Heart right ventricle (tissue), 16 donors: Measurements from ENCODE around the gene C1QTNF9B. TPM values are rescaled to one million over a fixed set of nuclear protein-coding genes. Genes with fewer than 3 reads are reported as not detected.

Experiments used
- ATAC-seq, 8 donors: fragments of 200-7000 bp; cut with Tn5 transposase; one replicate each; pipeline ENCODE4 v1.9.1; 2020; ENCODE audit warnings: mild to moderate bottlenecking in 8 of 8, moderate library complexity in 8 of 8, moderate number of reproducible peaks in 1 of 8
- DNase-seq, 2 donors: peaks; one replicate each; pipeline ENCODE4 v3.0.0-alpha.2; 2020
- H3K27ac ChIP-seq, 10 donors: fragments of 200-600 bp; sonication (generic) in 2 of 10; one replicate each; pipeline versions ENCODE4 v1.5.0 to v1.8.0; 2020 to 2022; ENCODE audit warnings: mild to moderate bottlenecking in 3 of 10
- H3K27me3 ChIP-seq, 7 donors: fragments of 200-600 bp; one replicate each; pipeline ENCODE4 v1.8.0; 2021 to 2022; ENCODE audit warnings: mild to moderate bottlenecking in 2 of 7
- H3K36me3 ChIP-seq, 9 donors: fragments of 200-600 bp; sonication (generic) in 1 of 9; one replicate each; pipeline versions ENCODE4 v1.5.0 to v1.8.0; 2020 to 2022; ENCODE audit warnings: mild to moderate bottlenecking in 2 of 9
- H3K4me1 ChIP-seq, 9 donors: fragments of 200-600 bp; sonication (generic) in 1 of 9; one replicate each; pipeline versions ENCODE4 v1.5.0 to v1.8.0; 2020 to 2022; ENCODE audit warnings: mild to moderate bottlenecking in 4 of 9
- H3K4me3 ChIP-seq, 10 donors: fragments of 200-600 bp; sonication (generic) in 2 of 10; one replicate each; pipeline versions ENCODE4 v1.5.0 to v1.8.0; 2020 to 2022; ENCODE audit warnings: mild to moderate bottlenecking in 7 of 10, moderate library complexity in 2 of 10
- H3K9me3 ChIP-seq, 11 donors: fragments of 200-600 bp in 10 of 11; sonication (generic) in 2 of 11; one replicate each; pipeline versions ENCODE4 v1.5.0 to v1.8.0; 2013 to 2022; ENCODE audit warnings: mild to moderate bottlenecking in 2 of 11, control low read depth in 1 of 11, moderate library complexity in 1 of 11
- CTCF ChIP-seq, 9 donors: fragments of 200-600 bp; sonication (generic) in 2 of 9; IDR thresholded peaks; one replicate each; pipeline versions ENCODE4 v1.5.0 to v1.8.0; 2021 to 2022; ENCODE audit warnings: antibody characterized with exemption in 9 of 9, mild to moderate bottlenecking in 5 of 9, moderate library complexity in 1 of 9
- WGBS, 2 donors: extraction: QIAGEN DNeasy Blood & Tissue Kit; methylation state at CpG; one replicate each; pipeline ENCODE4 v1.1.7; 2013; ENCODE audit warnings: inconsistent platforms in 1 of 2; 5-methylcytosine and 5-hydroxymethylcytosine counted together
- intact Hi-C, 10 donors: fragments of 100-400 bp; cut with DNase I; formaldehyde crosslinking; loops; one replicate each; pipeline versions ENCODE4 v1.11.1 to v1.14.2; 2022
- polyA plus RNA-seq, 2 donors: library from polyadenylated mRNA; stranded (reverse); fragments of 200-250 nt; gene quantifications; one replicate each; pipeline ENCODE4 v1.2.3, GENCODE V29; 2013
- total RNA-seq, 10 donors: library from RNA; stranded (reverse); fragmentation: NEBNext Ultra II Directional in 3 of 10; extraction: Animal tissue kit (Norgen Biotek cat#: 25700) in 3 of 10; gene quantifications; one replicate each; pipeline versions ENCODE4 v1.2.1 to v1.2.4, GENCODE V29; 2021 to 2023
- donor health status: Arrhythmogenic right ventricular cardiomyopathy.
- donor health status: ischemic (EF 13 %, LVEDD 7.1; RV severe dilation, severe dysfunction).
- donor health status: healthy with polysubstance abuse.
- donor health status: DM: no; HTN: yes; CAD: no.
- donor health status: DM: no; HTN: no; CAD: no.
- donor health status: ischemic (EF 25% LVEDD 6.9; RV normal size, moderate dysfunction).
- donor health status: ischemic (EF 25% LVEDD 5.7; RV mildly dilated, moderate dysfunction).
- donor health status: healthy.
- donor health status: DM: yes; HTN: yes; CAD: no.
- donor health status: Ischemic cardiomyopathy.
- donor health status: ischemic (EF 35%, LVEDD 5.7; RV mildly dilated, moderate dysfunction).
- donor health status: nonischemic (EF 11% LVEDD 7.7; RV severe dilation, severe dysfunction).
- donor health status: DM: yes; HTN: yes; CAD: no.
- donor health status: PGD.
- donor health status: ischemic (EF 29% LVEDD 5.4; RV normal size, mild dysfunction).
- donor health status: nonischemic (EF 23%, LVEDD 6.1; RV moderate dilation, normal function).

C1QTNF9B gene
- total and polyA plus RNA-seq, 12 donors = 0.44 to 3.1 (median 1.4) TPM; not detected in 2

GRCh38 chr13:23921451-23921888 lies 24.2 kb upstream of the C1QTNF9B start:
- H3K4me1 ChIP-seq = no peaks in the 10 kb centered on the region
- no peaks in the 10 kb centered on the region for H3K9me3 ChIP-seq
- TF ChIP-seq CTCF (IDR thresholded peaks at IDR 0.05) = peak; percentile 62 to 78 (median 76)
- peak in 7 of 8 donors; percentile 19 to 61 (median 45) for ATAC-seq
- intact Hi-C loops = loop anchor here in 7 of 10 donors (1.0 to 10.0 kb wide), 9 partner anchors 39 to 301 kb away; no protein-coding TSS in a partner anchor
- WGBS, 2 donors = 6 to 10% methylated on average over 2 of the region's 2 CpGs
- no peaks in the 10 kb centered on the region for H3K36me3 ChIP-seq
- H3K27ac ChIP-seq = no peak overlapping the region
- peaks cover 0 to 13% (median 6%) of the 10 kb centered on the region in 7 donors for H3K27me3 ChIP-seq
- H3K4me3 ChIP-seq = no peak overlapping the region
- peak in 1 of 2 donors; percentile 17 for DNase-seq

GRCh38 chr13:23919006-23919405 lies 21.7 kb upstream of the C1QTNF9B start:
- Histone ChIP-seq H3K4me3 (no peak overlapping the region), H3K36me3 (no peaks in the 10 kb centered on the region), H3K9me3 (no peaks in the 10 kb centered on the region), H3K27me3 (peaks cover 0 to 35% (median 16%) of the 10 kb centered on the region in 7 donors), H3K27ac (no peak overlapping the region), H3K4me1 (no peaks in the 10 kb centered on the region)
- intact Hi-C loops = loop anchor here in 2 of 10 donors (5.0 to 10.0 kb wide), 2 partner anchors 303 to 306 kb away; no protein-coding TSS in a partner anchor
- no peak for TF ChIP-seq CTCF (IDR thresholded peaks at IDR 0.05)
- 98 to 100% methylated on average over 1 of the region's 1 CpG for WGBS, 2 donors
- DNase-seq = no peak
- no peak for ATAC-seq

GRCh38 chr13:23918208-23918607 lies 20.9 kb upstream of the C1QTNF9B start:
- Histone ChIP-seq H3K4me3 (no peak overlapping the region), H3K4me1 (no peaks in the 10 kb centered on the region), H3K27ac (no peak overlapping the region), H3K9me3 (no peaks in the 10 kb centered on the region), H3K36me3 (no peaks in the 10 kb centered on the region), H3K27me3 (peaks cover 0 to 35% (median 16%) of the 10 kb centered on the region in 7 donors)
- no peak for TF ChIP-seq CTCF (IDR thresholded peaks at IDR 0.05)
- DNase-seq (no peak), ATAC-seq (no peak)
- WGBS, 2 donors = 78 to 84% methylated on average over 2 of the region's 2 CpGs
- intact Hi-C loops = loop anchor here in 2 of 10 donors (5.0 to 10.0 kb wide), 2 partner anchors 304 to 307 kb away; no protein-coding TSS in a partner anchor

GRCh38 chr13:23915308-23915707 lies 18.0 kb upstream of the C1QTNF9B start:
- H3K36me3 ChIP-seq = no peaks in the 10 kb centered on the region
- no peaks in the 10 kb centered on the region for H3K9me3 ChIP-seq
- intact Hi-C loops = loop anchor here in 2 of 10 donors (5.0 to 10.0 kb wide), 2 partner anchors 307 to 309 kb away; no protein-coding TSS in a partner anchor
- DNase-seq = no peak
- H3K27ac ChIP-seq = no peak overlapping the region
- TF ChIP-seq CTCF (IDR thresholded peaks at IDR 0.05) = no peak
- no peak overlapping the region for H3K4me3 ChIP-seq
- no peaks in the 10 kb centered on the region for H3K4me1 ChIP-seq
- WGBS, 2 donors = 96 to 97% methylated on average over 3 of the region's 3 CpGs
- peaks cover 0 to 35% (median 16%) of the 10 kb centered on the region in 7 donors for H3K27me3 ChIP-seq
- ATAC-seq = no peak
